NCI-H2196 (cell line): Measurements from ENCODE around the gene GALNTL6.

Experiments
- DNase-seq: peaks from one replicate; lab custom pipeline; 2025; ENCODE audit not compliant: unreplicated experiment; lab: John Stamatoyannopoulos, UW

The GALNTL6 gene

GRCh38 chr4:172188248-172188988 lies 375.2 kb downstream of the GALNTL6 start:
- no peak for DNase-seq

GRCh38 chr4:172202480-172203076 lies 389.4 kb downstream of the GALNTL6 start:
- no peak for DNase-seq

GRCh38 chr4:172207258-172207657 lies 394.1 kb downstream of the GALNTL6 start:
- DNase-seq: no peak

GRCh38 chr4:172207886-172208285 lies 394.7 kb downstream of the GALNTL6 start:
- no peak for DNase-seq

GRCh38 chr4:172220679-172221078 lies 407.5 kb downstream of the GALNTL6 start:
- DNase-seq: no peak

GRCh38 chr4:172225457-172225856 lies 412.3 kb downstream of the GALNTL6 start:
- no peak for DNase-seq

- no peak for DNase-seq
These were observed 419.8 kb downstream of the GALNTL6 start for GRCh38 chr4:172232966-172233365.

- no peak for DNase-seq
These were observed 430.3 kb downstream of the GALNTL6 start for GRCh38 chr4:172243551-172243950.

GRCh38 chr4:172245516-172245915 lies 432.3 kb downstream of the GALNTL6 start:
- DNase-seq: no peak

- DNase-seq: no peak
These were observed 440.2 kb downstream of the GALNTL6 start for GRCh38 chr4:172253409-172253808.

- no peak for DNase-seq
These were observed 443.6 kb downstream of the GALNTL6 start for GRCh38 chr4:172256820-172257219.

- no peak for DNase-seq
These were observed 457.2 kb downstream of the GALNTL6 start for GRCh38 chr4:172270397-172270796.

- DNase-seq: no peak
These were observed 473.9 kb downstream of the GALNTL6 start for GRCh38 chr4:172287117-172287516.

GRCh38 chr4:172305698-172306097 lies 492.5 kb downstream of the GALNTL6 start:
- no peak for DNase-seq

- DNase-seq: no peak
These were observed 494.9 kb downstream of the GALNTL6 start for GRCh38 chr4:172308078-172308477.

GRCh38 chr4:172311682-172312081 lies 498.5 kb downstream of the GALNTL6 start:
- no peak for DNase-seq

- no peak for DNase-seq
These were observed 510.1 kb downstream of the GALNTL6 start for GRCh38 chr4:172323288-172323687.

- no peak for DNase-seq
These were observed 531.2 kb downstream of the GALNTL6 start for GRCh38 chr4:172344308-172344938.

GRCh38 chr4:172348426-172348825 lies 535.2 kb downstream of the GALNTL6 start:
- DNase-seq: no peak

GRCh38 chr4:172352356-172352755 lies 539.2 kb downstream of the GALNTL6 start:
- DNase-seq: no peak

- no peak for DNase-seq
These were observed 542.8 kb downstream of the GALNTL6 start for GRCh38 chr4:172356016-172356415.

- DNase-seq: no peak
These were observed 543.9 kb downstream of the GALNTL6 start for GRCh38 chr4:172357006-172357540.
